Stromal cell of bone marrow (primary cell): Measurements from ENCODE around the gene PID1.
A peak's percentile ranks its signal among the peaks of the same experiment; 100 is the strongest.
"Not testable (repeated sequence)": the region's sequence is repeated elsewhere in the genome, so short reads cannot be mapped to it uniquely, and the experiment has no call there.

Experiments
- DNase-seq: peaks from one replicate; pipeline ENCODE4 v3.0.0-alpha.2; 2012; ENCODE audit warnings: low read depth

The PID1 gene

GRCh38 chr2:229111744-229112143 lies 159.3 kb downstream of the PID1 start:
- DNase-seq, result no peak

- no peak for DNase-seq
These were observed 161.9 kb downstream of the PID1 start for GRCh38 chr2:229109195-229109594.

DNA sequence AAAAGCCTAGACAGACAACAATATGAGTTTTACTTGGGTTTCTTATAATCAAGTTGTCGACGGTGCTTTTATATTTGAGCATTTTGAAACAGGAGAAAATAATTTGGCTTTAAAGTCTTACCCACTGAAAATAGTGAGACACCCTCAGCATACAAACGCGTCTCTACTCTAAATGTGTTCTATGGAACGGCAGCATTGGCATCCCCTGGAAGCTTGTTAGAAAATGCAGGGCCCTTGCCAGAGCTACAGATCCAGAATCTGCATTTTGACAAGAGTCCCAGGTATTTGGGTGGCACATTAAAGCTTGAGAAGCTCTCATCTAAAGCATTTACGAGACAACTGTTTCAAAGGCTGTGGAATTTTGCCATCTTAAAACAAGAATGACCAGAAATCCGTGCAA lies 163.5 kb downstream of the PID1 start:
- DNase-seq, result no peak

GRCh38 chr2:229104974-229105387 lies 166.1 kb downstream of the PID1 start:
- no peak for DNase-seq

DNA sequence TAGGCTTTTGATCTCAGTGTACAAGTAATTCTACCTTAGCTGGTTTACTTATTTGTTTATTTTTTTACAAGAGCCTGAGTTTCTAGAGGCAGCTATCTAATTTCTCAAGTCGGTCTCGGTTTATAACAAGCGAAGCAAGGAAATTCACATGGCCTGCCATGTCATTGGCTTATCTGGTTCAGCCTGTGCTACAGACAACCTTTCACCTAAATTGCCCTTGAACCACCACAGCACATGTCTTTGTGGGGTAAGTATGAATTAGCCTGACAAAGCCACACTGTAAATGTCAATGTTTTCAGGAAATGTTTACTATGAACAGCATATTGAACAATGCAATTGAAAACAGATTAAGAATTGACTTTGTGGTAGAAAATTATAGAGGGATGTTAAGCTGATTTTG lies 167.1 kb downstream of the PID1 start:
- DNase-seq, result no peak

DNA sequence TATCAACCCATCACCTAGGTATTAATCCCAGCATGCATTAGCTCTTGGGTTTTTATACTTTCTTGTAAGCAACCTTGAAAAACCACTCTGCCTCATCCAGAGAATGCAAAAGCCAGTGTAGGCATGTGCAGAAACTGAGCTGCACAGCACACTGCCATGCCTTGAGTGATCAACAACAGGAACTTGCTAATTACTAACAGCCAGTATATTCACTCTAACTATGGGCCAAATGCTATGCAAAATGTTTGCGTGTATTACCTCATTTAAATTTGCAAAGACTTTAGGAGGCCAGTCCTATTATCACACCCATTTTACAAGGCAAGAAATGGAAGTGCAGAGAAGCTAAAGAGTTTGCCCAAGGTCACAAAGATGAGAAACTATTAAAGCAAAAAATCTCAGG lies 169.8 kb downstream of the PID1 start:
- DNase-seq, result no peak

- no peak for DNase-seq
These were observed 171.9 kb downstream of the PID1 start for GRCh38 chr2:229099231-229099630.

- no peak for DNase-seq
These were observed 172.3 kb downstream of the PID1 start for GRCh38 chr2:229098801-229099200.

- no peak for DNase-seq
These were observed 174.5 kb downstream of the PID1 start for GRCh38 chr2:229096409-229097066.

DNA sequence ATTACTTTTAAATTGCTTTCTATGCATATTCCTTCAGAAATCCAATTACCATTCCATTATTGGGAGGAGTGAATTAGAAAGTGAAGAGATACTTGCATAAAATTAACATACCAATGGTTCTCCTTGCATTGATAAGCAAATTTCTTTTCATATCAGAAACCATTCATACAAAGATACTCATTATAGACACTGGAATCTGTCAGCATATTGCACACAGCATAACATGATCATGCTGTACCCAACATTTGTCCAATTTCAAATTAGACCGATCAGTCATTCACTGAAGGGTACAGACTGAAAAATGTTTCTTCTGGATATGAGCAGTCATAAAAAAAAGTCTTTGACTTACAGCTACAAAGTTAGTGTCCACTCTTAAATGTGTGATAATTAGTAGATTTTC lies 175.6 kb downstream of the PID1 start:
- DNase-seq, result no peak

DNA sequence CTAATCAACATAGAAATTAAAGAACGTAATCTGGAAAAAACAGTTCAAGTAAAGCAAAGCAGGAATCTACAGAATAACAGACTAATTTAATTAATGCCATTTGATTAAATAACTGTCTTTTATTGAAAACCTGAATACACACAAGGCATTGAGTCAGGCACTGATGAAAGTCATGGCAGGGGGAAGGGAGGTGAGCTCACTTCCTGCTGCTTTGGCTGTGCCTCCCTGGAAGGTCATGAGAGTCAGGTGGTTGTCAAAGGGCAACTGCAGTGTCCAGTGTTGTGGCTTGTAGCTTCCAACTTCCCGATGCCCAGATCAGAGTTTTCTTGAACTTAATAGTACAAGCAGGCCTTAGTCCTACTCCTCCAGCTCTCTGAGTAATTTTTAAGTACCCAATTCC lies 180.9 kb downstream of the PID1 start:
- no peak for DNase-seq

DNA sequence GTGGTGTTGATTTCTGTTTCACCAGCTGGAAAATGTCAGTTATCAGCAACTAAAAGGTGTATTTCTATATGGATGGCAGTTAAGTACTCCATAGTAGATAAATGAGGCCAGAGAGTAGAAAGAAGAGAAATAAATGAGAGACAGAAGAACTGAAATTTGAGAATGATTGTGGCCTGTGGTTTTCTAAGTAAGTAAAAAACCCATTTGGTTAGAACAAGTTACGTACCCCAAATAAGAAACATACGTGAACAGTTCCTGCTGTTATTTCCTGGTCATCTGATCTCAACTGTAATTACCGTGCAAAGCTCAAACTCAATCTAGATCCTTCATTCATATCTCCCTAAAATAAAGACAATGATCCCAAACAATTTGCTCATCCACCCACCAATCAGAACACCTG lies 181.3 kb downstream of the PID1 start:
- no peak for DNase-seq

GRCh38 chr2:229088966-229089700 lies 182.0 kb downstream of the PID1 start:
- DNase-seq, result no peak

- DNase-seq, result no peak
These were observed 182.6 kb downstream of the PID1 start for GRCh38 chr2:229088517-229088913.

DNA sequence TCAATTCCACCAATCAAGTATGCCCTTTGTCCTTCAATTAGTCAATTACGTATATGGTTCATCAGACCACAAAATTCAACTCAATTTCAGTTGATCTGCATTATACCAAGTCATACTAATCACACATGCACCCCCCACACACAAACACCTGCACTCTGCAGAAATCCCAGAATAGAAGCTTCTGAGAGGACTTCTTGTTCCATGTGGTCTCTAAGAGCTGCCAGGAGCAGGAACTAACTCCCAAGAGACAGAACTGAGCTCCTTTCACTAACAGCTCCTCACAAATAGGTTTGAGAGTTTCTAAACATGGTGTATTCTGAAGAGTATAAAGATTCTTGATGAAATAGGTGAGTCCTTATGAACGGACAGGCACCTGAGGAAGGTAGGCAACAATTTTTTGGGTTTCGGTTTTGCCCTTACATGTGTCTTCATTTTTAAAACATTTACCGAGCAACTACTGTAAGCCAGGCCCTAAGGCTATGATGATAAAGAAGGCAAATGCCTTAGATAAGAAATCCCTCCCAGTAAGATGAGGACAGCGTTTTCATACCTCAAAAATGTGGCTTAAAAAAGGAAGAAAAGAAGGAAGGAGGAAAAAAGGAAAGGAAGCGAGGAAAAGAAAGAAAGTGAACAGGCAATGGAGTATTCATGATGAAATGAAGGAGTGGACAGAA lies 183.1 kb downstream of the PID1 start:
- no peak for DNase-seq

DNA sequence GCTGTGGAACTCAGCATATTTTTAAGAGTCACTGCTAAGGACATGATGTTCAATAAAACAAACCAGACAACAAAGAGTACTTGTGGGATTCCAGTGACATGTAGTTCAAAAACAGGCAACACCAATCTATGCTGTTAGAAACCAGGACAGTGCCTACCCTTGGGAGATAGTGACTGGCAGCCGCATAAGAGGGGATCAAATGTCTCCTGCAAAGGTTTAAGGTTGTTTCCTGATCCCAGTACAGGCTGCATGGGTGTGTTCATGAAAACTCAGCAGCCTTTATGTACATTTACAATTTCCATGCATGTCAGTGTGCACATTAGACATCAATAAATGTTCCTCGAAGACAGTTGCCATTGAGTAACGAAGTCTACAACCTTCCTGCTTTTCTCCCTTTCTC lies 183.8 kb downstream of the PID1 start:
- no peak for DNase-seq

DNA sequence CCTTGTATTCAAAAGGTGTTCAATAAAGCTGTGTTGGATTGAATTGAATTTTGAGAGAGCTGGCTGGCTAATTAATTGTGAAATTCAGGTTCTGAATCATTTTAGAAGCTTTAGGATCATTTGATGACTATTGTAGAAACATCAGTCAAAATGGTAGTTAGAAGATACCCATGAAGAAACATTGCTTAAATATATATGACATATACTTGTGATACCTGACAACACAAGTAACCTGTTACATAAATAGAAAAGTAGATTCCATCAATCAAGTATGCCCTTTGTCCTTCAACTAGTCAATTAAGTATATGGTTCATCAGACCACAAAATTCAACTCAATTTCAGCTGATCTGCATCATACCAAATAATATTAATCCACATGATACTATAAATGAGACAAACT lies 185.6 kb downstream of the PID1 start:
- no peak for DNase-seq

GRCh38 chr2:229084447-229084846 lies 186.6 kb downstream of the PID1 start:
- peak; percentile 44 for DNase-seq

DNA sequence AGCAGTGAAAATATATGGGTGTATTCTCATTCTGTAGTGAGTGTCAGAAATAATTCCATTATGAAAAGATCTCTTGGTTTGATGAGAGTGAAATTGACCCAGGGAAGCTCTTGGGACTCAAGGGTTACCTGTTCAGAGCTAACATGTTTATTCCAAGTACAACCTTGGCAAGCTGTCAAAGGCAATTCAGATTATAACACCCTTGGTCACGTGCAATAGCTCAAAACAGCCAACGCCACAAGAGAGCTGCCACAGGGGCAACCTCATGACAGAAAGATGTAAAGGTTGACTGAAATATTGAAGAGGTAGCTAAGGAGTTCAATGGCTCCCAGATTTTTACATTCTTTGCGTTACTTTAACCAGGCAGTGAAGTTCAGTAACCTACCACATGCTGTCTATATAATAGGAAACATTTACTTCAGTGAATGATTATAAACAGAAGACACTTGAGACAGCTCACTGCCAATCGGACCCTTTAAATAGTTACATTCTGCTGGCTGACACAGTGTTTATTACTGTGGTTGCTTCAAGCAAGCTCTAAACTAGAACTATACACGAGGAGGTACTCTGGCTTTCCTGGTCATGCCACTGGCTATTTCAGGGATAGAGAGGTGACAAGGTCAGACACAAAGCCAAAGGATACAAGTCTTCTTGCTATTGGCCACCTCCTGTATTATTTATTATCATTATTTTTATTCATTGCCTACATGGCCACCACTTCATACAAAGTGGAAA lies 187.3 kb downstream of the PID1 start:
- DNase-seq, result no peak

DNA sequence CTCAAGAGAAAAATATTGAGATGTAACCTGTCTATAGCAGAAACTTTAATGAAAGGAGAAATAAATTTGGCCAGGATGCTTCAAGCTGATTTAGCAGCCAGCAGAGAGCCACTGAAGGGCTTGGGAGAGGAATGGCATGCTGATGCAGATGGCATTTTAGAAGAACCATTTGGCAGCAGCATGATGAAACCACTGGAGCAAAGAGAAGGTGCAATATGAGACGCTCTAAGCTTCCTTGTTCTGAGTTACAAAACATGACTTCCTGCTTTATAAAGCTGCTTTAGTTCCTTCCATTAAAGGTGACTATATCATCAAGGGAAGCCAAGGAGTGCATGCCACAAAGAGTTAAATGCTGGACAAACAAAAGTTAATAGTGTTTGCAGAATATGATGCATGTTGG lies 189.7 kb downstream of the PID1 start:
- DNase-seq, result no peak

DNA sequence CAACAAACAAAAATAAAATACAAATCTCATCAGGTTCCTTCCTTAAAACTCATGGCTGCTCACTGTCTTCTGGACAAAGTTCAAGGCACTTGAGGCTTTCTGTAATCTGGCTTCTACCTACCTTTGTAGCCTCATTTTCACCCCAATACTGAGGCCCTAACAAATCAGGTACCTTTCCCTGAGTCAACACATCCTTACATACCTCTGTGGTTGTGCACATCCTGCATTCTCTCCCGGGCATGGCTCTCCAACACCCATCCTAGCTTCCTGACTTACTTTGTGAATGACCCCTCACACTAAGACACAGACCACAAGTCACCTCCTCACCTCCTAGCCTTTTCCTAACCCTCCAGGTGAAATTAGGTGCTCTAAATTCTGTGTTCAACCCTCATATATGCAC lies 190.9 kb downstream of the PID1 start:
- DNase-seq, result no peak

DNA sequence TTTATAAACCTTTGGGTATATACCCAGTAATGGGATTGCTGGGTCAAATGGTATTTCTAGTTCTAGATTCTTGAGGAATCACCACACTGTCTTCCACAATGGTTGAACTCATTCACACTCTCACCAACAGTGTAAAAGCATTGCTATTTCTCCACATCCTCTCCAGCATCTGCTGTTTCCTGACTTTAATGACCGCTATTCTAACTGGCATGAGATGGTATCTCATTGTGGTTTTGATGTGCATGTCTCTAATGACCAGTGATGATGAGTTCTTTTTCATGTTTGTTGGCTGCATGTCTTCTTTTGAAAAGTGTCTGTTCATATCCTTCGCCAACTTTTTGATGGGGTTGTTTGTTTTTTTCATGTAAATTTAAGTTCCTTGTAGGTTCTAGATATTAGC lies 194.2 kb downstream of the PID1 start:
- DNase-seq, result not testable (repeated sequence)

GRCh38 chr2:229073935-229074334 lies 197.2 kb downstream of the PID1 start:
- no peak for DNase-seq
